Activated CD4-positive, CD25-positive, alpha-beta regulatory T cell treated with anti-CD3 and anti-CD28 coated beads, Interleukin-2, amount 50 U/mL, for 24 hours (primary cell): ENCODE results near the gene ITPK1.

Experiments
- ATAC-seq, 2 donors: fragments of 150-1000 bp; cut with Tn5 transposase; one replicate each; pipeline ENCODE4 v1.10.0; 2021; ENCODE audit warnings: mild to moderate bottlenecking in 1 of 2, moderate library complexity in 1 of 2

The ITPK1 gene

GRCh38 chr14:93103392-93104080 lies 12.2 kb downstream of the ITPK1 start:
- ATAC-seq: peak; percentile 98 to 99

- ATAC-seq: no peak
These were observed 13.6 kb downstream of the ITPK1 start for GRCh38 chr14:93102141-93102540.

- ATAC-seq: no peak
These were observed 14.5 kb downstream of the ITPK1 start for GRCh38 chr14:93101181-93101580.

GRCh38 chr14:93100570-93100969 lies 15.2 kb downstream of the ITPK1 start:
- ATAC-seq: no peak

- no peak for ATAC-seq
These were observed 15.6 kb downstream of the ITPK1 start for GRCh38 chr14:93100100-93100499.

DNA sequence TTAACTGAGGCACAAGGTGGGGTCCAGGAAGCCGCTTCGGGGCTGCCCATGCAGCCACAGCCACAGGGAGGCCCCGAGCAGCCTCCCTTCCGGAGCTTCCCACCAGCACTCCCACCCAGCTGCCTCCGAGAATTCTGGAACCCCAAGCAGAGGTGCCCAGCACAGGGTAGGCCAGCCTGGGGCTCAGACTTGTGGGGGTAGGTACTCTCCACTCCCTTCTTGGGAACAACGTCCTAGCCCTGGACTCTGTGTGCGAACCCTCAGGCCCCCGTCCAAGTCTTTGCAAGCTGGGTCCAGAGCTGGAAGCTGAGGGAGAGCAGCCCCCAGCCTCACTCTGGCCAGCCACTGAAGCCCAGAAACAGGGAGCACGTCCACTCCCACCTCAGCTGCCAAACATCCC lies 16.1 kb downstream of the ITPK1 start:
- no peak for ATAC-seq

DNA sequence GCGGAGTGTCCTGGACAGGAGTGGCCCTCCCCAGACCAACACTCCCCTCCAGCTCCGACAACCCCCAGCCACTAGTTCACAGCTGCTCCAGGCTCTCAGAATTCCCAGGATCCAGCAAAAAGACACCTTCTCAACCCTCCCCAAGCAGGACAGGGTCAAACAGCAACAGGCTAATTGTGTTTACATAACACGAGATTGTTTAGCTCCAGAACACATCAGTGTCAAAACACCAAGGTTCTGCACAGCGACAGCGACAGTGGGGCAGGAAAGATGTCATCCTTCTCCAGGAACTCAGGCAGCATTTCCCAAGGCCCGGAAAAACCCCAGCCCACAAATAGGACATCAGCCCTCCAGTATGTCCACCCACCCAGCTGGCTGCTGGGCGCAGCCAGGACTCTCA lies 16.5 kb downstream of the ITPK1 start:
- ATAC-seq: no peak

DNA sequence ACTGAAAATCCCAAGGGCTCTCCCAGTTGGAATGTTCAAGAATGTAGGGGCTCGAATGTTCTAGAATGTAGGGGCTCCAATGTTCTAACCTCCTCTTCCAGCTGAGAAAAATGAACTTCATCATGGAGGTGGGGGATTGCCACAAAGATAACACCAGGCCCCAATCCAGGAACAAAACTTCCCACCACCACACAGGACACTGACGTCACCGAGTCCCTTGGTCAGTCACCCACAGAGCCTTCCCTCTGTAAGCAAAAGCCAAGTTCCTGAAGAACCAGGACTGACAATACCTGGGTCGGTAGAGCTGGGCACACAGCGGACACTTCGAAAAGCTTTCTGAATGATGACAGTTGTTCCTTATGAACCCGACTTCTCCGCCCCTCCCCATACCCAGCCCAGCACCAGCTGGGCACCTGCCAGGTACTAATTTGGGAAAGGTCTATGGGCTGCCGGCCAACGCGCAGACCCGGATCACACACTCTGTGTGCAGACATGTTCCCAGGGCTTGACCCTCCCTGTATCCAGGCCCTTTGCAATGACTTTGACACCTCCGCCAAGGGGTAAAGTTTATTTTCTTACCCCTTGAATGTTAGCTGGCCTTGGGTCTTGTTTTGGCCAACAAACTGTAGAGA lies 18.9 kb downstream of the ITPK1 start:
- ATAC-seq: no peak

GRCh38 chr14:93095742-93096510 lies 19.8 kb downstream of the ITPK1 start:
- ATAC-seq: no peak

DNA sequence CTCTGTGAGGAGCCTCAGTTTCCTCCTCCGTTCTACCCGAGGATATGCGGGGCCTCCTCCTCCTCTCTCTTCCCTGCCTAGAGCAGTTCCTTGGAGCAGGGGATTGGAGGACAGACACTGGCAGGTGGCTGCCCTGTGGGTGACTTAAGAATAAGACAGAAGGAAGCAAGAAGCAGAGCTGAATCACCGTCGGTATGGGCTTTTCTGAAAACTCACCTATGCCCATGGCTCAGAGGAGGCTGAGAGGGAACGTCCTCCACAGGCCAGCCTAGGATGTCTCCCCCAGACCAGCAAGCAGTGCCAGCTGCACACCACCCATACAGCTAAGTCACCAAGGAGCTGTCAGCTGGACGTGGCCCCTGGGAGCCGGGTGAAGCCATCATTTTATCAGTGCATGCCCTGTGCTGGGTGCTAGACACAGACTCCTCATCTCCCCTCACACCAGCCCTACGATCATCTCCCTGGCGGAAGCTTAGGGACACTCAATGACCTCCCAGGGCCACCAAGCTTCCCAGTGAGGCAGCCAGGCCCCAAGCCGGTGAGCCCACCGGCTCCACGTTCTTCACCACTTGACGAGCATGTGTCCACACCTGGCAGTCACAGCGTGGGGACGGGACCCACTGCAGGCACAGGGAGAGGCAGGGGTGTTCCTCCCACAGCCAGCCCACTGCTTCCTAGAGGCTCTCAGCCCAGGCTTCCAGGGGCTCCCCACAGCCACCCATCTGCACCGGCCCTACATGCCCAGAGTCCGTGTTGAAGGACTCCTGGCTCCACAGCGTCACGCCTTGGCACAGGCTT lies 21.4 kb downstream of the ITPK1 start:
- no peak for ATAC-seq

DNA sequence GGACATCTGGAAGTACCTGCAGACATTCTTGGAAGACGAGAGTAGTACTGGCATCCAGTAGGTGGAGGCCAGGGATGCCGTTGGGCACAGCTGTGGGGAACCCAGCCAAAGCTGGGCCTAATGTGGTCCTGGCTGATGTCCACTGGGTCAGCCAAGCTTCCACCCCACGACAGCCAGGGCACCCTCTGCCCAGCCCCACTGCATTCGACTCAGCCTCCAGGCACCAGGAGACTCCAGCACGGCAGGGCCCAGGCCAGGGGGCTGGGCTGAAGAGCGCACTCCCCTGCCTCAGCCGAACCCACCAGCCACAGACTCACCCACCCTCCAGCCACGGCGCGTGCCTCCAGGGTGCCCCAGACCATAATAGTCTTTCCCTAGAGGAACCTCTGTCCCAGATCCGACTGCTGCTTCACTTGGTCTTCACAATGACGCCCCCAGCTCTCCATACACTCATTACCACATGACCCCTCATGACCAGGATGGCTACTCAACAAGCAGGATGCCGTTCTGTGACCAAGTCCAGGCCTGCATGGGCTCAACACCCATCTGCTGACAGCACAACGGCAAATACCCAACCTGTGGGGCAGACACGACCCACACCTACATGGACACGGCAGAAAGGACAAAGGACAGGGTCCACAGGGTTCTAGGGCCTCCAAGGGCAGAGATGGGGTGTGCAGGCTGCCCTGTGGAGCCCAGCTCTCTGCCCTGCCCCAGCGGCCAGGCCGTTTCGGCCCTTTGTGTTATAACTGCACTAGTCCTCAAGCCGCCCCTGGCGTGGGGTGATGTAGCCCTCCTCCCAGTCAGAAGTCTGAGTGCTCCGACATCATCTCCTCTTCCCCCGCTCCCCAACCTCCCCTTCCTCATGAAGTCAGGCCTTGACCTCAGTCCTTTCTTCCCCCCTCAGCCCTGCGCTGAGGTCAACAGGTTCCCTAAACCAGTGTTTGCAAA lies 22.8 kb downstream of the ITPK1 start:
- ATAC-seq: no peak

DNA sequence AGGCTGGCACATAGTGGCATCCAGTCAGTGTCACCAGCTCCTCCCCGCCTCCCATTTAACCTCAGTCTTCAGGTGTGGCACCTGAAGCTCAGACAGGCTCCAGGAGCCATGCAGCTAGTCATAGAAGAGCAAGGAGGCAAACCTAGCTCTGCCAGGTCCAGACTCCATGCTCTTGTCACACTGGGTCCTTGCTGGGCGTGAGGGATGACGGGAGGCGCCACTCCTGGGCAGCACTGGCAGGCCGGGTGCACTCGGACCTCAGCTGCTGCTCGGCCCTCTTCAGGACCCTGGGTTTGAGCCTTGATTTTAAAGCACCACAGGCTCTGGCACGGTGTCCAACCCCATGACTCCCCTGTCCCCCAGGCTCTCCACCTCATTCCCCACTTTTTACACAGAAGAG lies 24.1 kb downstream of the ITPK1 start:
- ATAC-seq: no peak

DNA sequence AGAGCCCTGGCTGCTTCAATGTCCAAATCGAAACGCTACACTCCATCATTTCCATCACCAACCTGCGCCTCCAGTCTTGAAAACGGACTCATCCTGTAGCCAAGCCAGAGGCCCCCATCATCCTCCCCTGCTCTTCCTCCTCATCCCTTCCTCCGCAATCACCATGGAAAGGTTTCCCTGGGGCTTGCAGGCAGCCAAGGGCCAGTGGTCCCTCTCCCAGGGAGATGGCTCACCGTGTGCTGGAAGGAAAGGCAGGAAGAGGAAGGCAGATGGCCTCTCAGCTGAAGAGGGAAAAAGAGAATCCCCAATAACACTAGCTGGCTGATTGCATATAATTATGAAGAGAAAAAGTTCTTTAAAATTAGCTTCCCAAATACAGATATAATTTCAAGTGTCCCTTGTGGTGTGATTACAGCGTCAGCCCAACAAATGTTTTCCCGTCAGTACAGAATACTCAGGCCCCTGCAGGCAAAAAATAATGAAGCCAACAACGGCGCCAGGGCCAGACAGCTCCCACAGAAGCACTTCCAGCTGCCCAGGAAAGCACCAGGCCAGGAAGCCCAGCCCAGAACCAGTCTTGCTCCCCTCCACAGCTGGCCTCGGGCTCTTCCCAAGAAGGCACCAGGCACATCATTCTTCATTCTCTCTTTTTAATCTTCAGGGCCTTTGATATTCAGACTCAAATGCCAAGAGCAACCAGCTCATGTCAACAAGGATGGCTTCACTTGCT lies 24.7 kb downstream of the ITPK1 start:
- ATAC-seq: no peak

DNA sequence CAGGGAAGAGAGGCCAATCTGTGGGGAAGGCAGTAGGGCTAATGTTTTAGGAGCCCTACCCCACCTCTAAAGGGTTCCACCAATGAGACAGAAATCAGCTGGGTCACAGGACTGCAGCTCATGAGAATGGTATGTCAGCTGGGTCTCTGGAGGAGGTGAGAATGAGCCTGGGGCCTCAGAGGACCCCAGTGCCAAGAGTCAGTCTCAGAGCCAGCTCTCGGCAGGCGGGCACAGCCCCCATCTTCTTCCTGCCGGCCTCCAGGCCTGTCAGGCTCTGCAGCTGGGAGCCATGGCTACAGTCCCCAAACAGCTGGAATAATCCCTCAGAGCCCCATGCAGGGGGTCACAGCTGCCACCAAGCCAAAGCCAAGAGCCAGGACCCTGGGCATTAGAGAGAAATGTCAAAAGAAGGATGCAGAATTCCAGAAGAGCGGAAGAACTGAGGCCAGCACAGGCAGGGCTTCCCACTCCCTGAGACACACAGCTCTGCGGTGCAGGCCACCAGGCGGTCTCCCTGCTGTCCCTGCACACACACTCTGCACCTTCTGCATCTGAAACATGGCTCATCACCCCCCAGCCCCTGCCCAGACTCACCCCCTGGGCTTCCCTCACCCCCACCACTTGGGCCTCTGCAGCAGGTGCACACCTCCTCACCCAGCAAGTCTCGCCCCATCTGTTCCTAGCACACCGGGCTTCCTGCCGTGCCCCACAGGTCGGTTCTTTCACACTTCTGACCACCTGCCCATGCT lies 26.0 kb downstream of the ITPK1 start:
- ATAC-seq: no peak

GRCh38 chr14:93086441-93087055 lies 29.2 kb downstream of the ITPK1 start:
- ATAC-seq: peak; percentile 41 to 46

DNA sequence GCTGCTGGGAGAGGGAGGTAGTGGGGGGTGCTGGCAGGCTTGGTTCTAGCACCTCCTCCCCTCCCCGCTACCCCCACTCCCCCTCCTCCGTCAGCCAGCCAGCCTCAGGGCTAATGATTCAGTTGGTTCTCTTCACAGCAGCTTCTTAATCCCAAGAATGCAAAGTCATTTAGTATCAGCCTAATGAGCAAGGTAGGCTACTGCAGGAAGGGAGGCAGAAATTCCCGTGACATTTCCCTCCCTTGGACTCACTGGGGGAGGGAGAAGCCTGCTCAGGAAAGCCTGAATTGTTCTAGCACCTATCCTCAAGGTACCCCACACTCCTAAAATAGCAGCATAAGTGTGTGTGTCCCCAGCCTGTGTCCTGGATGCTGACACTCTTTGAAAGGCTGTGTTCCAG lies 29.8 kb downstream of the ITPK1 start:
- ATAC-seq: no peak

DNA sequence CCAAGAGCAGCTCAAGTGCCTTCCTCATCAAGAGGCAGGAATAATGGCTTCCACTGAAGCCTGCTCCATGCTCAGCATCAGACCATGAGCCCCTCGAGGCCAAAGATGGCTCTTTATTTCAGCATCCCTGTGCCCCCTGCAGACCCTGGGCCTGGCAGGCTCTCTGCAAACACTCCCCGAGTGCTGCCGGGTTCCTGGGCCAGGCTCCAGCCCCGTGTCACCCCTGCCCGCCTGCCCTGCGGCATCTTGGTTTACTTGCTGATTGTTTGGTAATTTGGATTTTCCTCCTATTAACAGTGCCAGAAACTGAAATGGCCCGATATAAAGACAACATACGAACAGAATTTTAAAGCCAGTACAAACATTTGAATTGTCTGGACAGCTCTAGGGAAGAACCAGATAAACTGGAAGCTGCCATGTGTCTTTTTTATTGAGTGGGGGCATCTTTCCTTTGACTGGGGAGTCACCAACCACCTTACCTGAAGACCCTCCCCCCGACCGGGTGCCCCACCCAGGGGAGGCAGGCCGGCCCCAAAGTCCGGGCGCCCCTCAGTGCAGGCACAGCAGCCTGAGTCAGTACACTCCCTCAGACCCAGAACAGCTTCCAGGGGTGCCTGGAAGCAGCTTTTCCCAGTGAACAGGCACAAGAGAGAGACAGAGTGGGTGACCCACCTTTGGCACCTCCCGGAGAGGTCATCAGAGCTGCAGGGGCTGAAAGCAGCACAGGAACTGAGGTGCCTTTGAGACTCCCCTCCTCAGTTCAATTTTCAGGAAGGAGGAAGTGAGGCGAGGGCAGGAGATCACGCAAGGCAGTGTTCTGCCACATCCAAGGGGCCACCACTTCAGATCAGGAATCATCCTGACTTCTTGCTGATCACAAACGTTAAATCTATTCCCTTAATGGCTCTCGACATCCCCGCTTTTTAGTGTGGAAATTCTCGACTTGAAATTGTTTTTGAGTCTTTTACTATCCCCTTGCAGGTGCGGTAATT lies 30.6 kb downstream of the ITPK1 start:
- ATAC-seq: no peak

- ATAC-seq: no peak
These were observed 31.3 kb downstream of the ITPK1 start for GRCh38 chr14:93084402-93084801.

GRCh38 chr14:93083917-93084316 lies 31.8 kb downstream of the ITPK1 start:
- ATAC-seq: no peak
